Measurements from ENCODE around the gene ACSS3. TPM values are rescaled to one million over a fixed set of nuclear protein-coding genes. Genes with fewer than 3 reads are reported as not detected.

The ACSS3 gene
- 5.7 and 8.8 TPM in 2 replicates for total RNA-seq

GRCh38 chr12:81077686-81078441, at the start of gene ACSS3:
Gene ACSS3 (plus strand): TSS chr12:81078079. CDS start chr12:81078121, 42 bp downstream.

Other genes with a start within 250 kb of the ACSS3 start
- 1.1 and 1.3 TPM in 2 replicates for gene LIN7A, start 140.1 kb upstream of the ACSS3 start, total RNA-seq